H4 (cell line): ENCODE measurements around the gene EPB41. TPM values are rescaled to one million over a fixed set of nuclear protein-coding genes. Genes with fewer than 3 reads are reported as not detected.
"Not testable (repeated sequence)": the region's sequence is repeated elsewhere in the genome, so short reads cannot be mapped to it uniquely, and the experiment has no call there.

Source experiments
- DNase-seq: peaks from one replicate; pipeline ENCODE4 v3.0.0-alpha.2; 2015; ENCODE audit warnings: low spot score
- total RNA-seq: library from RNA; depleted of rRNA; stranded (reverse); fragments of >200 nt; shearing (Covaris generic); gene quantifications from 2 replicates; pipeline ENCODE4 v1.2.3, GENCODE V29; 2014

The EPB41 gene
- total RNA-seq, 1 experiment from 2014 or later, result 26.9 TPM

DNA sequence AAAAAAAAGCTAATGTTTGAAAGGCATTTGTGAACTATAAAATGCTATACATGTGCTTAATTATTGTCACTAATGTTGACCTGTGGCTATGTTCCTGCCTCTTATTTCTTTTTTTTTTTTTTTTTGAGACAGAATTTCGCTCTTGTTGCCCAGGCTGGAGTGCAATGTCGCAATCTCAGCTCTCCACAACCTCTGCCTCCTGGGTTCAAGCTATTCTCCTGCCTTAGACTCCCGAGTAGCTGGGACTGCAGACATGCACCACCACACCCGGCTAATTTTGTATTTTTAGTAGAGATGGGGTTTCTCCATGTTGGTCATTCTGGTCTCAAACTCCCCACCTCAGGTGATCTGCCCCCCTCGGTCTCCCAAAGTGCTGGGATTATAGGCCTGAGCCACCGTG is 193.7 kb downstream of the EPB41 start:
- DNase-seq, result not testable (repeated sequence)

DNA sequence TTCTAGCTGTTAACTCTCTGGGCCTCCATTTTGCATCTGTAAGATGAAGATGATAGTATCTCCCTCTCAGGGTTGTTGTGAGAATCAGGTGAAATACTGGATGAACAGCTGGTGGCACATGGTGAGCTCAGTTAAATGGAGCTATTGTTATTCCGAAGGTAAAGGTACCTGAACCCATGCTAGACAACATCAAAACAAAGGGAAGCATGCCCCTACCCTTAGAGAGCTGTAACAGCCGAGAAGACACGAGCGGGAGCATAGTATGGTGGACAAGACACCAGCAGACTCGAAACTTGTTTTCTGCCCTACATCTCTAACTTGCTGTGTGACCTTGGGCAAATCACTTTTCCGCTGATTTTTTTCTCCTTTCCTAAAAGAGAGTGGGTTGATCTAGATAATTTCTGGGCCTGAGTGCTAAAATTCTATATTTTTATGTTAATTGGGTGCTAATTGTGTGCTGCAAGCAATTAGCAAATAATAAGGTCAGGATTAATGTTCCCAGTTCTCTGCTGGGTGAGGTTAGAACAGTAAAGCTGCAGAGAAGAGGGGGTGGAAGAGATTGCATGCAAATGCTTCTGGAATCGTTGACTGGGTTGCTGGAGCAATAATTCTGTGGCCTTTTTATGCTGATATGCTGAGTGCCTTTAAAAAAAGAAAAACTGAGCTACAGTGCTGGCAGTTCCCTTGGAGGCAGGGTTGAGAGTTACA is 198.5 kb downstream of the EPB41 start:
- DNase-seq, result no peak

DNA sequence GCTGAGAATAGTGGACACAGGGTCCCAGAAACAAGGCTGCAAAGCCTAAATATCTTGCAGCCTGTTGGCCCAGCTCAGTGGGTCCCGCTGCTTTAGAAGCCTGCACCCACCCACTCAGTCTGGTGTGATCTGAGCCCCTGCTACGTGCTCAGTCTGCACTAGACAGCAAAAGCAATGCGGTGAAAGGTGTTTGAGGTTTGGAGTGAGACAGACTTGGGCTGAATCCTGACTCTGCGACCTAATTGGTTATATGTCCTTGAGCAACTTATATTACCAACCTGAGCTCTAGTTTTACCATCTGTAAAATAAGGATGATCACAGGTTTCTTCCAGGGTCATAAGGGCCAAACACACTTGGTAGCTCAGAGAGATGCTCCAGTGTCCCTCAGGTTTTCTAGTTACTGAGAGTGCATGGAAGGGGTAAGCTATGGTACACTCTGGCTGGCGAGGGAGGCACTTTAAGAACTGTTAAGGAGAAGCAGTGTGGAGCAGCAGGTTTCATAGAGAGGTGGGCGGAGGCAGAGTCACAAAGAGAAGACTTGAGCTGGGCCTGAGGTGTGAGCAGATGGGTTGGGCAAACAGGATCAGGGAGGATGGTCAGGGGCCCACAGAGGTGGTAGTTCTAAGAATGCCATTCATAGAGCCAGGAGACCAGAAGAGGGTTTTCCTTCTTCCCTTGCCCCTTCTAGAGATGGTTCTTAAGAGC is 199.2 kb downstream of the EPB41 start:
- DNase-seq, result no peak

DNA sequence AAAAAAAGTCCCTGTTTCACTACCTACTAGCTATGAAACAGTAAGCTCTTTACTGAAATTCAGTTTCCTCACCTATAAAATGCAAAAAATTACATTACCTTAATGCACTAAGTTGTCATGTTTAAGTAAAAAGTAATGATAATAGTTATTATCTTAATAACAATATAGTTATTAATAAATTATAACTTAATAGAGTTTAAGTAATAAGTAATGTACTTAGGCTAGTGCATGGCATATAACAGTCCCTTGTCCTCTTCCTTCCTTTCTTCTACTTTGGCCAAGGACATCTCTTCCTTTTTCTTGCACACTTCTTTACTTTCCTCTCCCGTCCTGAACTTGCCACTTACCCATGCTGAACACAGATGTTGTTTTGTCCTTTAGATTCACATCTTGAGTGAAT is 200.3 kb downstream of the EPB41 start:
- no peak for DNase-seq

DNA sequence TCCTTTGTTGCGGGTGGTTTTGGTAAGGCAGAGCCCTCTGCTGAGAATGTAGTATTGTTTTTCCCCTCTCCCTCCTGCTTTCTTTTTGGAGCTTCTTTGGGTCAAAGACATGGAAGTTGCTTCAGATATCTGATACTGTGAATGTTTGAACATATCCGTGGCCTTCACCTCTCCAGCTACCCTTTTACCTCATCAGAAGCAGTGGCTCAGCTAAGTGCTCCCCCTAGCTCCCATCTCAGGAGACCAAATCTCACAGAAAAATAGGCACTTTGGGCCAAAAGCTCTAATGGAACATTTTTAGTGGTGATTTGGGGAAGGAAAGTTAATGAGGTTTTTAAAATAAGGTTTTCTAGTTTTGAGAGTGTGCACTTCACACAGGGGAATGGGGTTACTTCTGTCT is 203.0 kb downstream of the EPB41 start:
- DNase-seq, result no peak

DNA sequence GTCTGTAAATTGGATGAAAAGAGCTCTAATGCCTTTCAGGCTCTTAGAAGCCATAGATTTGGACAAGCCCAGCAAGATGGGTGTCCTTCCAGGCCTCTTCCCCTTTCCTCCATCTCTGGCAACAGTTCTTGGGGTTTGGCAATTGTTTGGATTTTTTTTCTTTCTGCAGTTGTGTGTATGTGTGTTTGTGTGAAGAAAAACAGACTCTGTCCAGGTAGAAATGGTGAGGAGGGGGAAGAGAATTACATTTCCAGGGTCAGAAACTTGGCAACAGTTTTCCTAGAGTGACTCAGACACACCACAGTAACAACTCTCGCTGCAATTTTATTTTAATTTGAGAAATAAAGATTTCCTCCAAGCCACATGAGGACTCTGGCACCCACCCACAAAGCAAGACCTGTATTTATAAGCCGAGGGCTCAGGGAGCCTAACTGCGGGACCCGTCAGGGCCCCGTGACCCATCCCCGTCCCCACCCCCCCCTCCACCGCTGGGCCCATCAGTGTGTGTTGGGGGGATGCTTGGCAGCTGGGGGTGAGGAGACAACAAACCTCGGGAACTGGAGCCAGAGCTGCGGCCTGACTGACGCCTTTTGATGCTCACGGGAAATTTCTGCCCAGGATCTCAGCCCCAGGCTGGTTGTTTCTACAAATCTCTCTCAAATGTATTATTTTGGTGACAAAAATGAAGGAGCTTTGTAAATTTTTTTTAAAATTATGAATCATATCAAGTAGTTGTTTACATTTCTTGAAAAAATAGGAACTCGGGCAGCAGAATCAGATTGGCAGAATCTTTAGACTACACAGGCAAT is 205.0 kb downstream of the EPB41 start:
- no peak for DNase-seq

DNA sequence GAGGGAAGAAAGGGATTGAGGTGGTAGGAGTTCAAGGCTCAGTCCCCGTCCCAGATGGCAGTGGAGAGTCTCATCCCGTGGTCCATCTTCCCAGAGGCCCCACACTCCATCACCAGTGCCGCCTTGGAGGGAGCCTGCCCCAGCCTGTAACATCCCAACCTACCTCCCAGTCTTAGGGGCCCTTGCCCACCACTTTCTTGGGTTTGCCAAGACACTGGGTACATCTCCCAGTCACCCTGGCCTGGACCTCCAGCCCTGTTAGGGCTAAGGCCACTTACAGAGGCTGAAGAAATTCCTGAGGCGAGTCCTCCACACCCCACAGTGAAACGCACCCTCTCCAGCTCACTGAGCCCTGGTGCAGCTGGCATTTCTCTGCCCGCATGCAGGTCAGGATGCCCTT is 206.0 kb downstream of the EPB41 start:
- DNase-seq, result no peak

DNA sequence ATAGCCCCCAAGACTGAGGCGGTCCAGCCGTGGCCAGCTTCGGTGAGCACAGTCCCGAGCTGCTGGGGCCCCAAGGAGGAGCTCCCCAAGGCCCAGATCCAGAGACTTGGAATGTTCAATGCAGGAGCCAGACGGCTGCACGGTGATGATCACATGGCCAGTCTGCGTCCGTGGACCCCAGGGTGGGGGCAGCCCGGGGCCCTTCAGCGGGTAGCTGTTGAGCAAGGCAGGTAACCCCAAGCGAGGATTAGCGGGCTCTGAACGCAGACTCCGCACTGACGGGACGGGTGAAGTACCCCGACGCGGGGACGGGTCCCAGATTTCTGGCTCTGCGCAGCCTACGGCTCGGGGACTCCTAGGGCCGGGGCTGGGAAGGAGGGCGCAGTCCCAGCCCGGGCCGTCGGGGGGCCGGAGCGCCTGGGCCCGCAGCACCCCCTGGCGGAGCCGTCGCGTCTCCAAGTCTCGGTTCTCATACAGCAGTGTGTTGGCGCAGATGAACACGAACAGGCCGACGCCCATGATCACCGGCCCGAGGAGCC is 206.6 kb downstream of the EPB41 start:
- no peak for DNase-seq

DNA sequence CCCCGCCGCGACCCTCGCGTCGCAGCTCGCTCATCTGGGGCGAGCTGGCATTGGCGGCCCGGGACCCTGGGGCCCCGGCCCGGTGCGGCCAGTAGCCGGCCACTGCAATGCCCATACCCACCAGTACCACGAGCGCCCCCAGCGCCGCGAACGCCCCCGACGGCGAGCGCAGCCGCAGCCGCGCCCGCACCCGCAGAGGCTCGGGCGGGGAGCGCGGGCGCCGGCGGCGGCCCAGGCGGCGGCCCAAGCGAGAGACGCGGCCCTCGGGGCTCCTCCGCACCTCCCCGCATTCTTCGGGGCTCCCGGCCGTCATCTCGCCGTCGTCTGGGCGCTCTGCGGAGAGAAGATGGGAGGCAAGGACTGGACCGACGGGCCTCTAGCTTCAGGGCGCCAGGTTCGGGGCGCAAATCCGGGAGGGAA is 207.2 kb downstream of the EPB41 start:
- DNase-seq, result no peak

DNA sequence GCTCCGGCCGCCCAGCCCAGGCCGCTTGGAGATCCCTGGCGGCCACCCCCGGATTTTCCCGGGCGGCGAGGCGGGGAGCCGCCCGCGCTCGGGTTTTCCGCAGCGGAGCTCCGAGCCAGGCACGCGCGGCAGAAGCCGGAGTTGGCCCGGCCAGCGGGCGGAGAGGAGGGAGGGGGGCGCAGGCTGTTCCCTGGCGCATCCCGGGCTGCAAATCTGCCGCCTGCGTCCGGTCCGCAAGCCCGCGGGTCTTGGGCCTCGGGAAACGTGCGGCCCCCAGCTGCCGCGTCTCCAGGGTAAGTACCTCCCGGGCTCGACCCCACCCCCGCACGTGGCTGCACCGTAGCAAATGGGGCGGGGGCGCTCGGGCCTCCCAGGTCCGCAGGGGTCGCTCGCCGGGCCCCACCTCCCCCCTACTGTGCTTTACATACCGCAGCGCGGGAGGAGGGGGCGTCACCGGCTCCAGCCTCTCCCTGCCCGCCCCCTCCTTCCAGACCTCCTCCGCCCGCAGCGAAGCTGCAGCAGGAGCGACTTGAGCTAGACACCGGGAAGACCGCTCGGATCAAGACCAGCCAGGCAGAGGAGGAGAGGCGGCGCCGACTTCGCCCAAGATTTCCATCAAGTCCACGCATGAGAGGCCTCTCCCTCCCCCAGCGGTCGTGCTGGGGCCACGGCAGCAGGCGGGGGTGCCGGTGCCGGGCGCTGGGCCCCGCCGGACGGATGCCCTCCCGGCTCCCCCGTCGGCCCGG is 207.7 kb downstream of the EPB41 start:
- DNase-seq, result no peak

DNA sequence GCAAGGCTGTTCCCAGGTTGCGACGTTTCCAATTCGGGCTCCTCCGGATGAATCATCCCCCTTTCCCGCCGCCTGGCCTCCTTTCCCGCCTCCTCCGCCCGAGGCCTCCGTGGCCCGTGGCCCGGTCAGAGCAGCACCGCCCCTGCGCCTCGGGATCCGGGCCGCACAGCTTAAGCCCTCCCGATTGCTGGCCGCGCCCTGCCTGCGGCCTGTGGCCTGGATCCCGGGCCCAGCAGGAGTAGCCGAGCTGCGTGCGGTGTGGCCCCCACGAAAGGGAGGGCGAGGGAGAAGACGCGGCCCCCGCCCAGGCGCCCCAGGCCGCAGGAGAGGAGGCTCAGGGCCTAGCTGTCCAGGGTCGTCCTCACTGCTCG is 208.3 kb downstream of the EPB41 start:
- DNase-seq, result no peak

DNA sequence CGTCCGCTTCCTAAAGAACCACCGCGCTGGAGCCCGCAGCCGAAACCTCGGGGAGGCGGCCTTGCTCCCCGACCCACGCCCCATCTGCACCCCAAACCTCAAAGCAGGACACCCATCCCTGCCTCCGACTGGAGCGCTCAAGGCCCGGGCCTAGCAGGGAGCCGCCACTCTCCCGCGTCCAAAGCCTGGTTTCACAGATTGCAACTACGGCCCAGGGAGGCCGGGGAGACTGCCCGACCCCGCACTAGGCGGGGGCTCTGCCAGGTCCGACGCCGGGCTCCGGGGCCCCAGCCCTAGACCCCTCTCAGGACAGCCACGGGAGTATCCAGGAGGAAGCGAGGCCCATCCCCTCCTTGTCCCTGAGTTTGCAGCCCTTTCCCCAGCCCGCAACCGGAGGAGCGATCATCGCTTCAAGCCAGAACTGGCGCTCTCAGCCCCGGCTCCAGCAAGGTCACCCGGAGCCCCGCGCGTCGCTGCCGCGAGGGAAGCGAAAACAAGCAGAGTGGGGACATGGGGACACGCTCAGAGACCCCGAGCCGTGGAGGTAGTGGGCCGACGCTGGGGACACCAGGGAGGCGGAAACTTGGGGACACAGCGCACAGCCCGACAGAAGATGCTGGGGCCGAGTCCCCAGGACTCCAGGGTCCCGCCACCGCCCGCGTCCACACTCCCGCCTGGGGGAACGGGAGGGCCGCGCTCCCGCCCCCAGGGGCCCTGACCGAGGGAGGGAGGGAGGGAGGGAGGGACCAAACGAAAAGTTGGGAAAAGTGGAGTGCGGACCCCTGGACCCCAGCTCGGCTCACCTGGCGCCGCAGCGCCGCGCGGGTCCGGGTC is 208.9 kb downstream of the EPB41 start:
- DNase-seq, result no peak

DNA sequence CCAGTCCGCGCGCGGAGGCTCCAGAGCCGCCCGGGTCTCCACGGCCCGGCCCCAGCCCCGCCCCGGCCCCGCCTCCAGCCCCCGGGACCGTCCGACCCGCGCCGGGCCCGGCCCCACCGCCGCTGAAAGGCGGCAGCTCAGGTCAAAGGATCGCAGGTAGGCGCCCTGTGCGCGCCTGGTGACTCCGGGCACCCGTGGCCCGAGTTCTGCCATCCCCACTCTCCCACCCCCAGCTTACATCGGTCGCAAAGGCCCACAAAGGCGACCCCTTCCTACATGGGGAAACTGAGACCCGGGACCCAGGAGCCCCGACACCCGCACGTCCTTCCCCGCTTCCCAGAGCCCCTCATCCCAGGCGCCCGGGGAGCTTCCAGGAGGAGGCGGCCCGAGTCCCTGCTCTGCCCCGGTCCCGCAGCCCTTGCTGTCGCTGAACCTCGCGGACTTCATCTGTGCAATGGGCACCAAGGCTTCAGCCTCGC is 209.6 kb downstream of the EPB41 start, which contains the start of gene TMEM200B:
TSS of gene TMEM200B (minus strand) at position 17 of the 479 bp plus-strand sequence. CDS start 2,075 bp downstream, outside the sequence.
- no peak for DNase-seq

DNA sequence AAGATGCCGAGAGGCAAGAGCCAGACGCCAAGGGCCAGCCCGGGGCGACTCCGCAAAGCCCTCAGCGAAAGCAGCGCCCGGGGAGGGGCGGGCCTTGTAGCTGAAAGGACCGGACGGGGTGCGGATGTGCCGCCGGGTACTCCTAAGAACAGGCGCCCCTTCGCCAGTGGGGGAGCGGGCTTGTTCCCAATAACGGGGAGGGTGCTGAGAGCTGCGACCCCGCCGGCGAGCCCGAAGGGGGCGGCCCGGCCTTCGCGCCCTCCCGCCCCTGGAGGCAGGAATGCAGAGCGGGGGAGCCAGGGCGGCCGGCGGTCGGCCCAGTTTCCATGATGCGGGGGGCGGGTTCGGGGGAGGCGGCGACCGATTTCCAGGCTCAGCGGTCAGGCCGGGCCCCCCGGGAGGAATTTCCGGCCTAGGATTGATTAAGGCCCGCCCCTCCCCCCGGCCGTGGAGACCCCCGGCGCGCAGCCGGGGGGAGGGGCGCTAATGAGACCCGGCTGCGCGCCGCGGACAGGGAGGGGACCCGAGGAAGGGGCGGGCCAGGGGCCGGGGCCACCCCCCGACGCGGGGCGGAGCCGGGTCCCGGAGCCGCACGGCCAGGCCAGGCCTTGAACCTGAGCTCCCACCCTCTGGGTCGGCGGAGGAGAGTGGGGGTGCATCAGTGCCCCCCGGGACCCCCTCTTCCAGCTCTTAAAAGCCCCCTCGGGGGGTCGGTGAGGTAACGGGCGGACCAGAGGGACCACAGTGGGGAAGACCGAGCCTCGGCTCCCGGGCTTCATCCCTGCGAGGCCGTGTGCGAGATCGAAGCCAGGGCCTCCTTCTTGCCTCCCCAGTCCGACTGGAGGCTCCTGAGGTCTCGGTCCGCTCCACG is 210.2 kb downstream of the EPB41 start:
- DNase-seq, result no peak

DNA sequence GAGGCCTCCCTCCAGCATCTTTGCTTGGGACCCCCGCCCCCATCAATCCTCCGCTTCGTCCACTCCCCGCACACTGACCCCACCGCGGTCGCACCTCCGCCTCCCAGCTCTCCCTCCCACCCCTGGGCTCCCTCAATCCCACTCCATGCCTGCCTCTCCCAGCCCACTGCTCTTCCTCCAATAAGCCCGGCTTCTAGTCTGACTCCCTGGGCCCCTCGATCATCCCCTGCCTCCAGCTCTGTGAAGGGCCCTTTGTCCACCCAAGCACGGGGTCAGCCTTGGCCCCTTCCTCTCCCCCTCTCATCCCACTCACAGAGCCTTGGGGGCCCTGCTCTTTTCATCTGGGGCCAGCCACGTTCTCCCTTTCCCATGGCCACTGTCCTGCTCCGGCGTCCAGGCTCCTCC is 210.9 kb downstream of the EPB41 start:
- DNase-seq, result no peak

DNA sequence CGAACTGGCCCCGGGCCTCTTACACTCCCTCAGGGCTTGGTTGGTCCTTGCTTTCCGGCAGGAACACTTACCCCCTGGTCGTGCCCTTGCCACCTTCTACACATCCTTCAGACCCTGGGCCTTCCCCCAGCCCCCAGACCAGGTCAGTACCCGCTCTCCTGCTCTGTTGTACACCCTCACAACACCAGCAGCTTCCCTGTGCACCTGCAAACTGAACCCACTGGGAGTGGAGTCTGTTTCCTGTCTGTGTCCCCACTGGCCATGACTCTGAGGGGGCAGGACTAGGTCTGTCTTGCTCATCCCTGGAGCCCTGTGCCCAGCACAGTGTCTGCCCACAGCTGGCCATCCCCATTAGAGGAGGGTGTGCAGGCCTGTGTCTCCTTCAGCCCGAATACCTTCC is 211.4 kb downstream of the EPB41 start:
- no peak for DNase-seq

DNA sequence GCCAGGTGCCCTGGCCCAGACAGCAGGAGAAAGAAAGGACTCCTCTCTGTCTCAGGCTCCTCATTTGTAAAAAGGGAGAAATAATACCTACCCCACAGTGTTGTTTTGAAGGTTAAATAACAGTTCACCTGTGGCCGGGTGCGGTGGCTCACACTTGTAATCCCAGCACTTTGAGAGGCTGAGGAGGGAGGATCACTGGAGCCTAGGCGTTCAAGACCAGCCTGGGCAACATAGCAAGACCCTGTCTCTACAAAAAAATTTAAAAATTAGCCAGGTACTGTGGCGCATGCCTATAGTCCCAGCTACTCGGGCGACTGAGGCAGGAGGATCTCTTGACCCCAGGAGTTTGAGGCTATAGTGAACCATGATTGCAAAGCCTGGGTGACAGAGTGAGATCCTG is 211.8 kb downstream of the EPB41 start:
- no peak for DNase-seq

DNA sequence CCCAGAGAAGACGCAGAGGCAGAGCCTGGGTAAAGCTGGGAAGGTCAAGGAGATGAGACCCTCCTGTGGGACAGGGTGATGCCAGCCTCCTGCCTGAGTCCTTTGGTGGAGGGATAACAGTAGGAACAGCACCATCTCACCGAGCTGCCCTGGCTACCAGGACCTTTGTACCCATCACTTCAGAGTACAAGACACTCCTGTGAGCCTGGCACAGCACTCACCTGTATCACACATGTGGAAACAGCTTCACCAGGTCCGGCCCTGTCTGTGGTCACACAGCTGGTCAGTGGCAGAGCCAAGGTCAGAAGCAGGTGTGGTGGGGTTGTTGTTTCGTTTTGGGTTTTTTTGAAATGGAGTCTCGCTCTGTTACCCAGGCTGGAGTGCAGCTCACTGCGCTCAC is 214.4 kb downstream of the EPB41 start:
- no peak for DNase-seq

DNA sequence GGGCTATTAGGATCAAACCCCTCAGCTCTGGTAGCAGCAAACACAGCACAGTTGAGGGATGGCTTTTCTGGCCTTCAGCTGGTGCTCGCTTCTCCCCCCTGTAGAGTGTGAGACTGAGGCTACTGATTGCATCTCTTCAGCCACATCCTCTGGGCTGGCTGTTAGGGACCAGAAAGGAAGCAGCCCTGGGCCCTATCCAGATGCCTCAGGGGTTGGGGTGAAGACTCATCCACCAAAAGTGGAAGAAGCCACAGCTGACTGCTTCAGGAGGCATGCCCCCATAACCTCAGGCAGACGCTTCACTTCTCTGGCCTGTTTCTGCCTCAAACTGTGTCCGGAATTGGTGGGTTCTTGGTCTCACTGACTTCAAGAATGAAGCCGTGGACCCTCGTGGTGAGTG is 215.5 kb downstream of the EPB41 start:
- no peak for DNase-seq

DNA sequence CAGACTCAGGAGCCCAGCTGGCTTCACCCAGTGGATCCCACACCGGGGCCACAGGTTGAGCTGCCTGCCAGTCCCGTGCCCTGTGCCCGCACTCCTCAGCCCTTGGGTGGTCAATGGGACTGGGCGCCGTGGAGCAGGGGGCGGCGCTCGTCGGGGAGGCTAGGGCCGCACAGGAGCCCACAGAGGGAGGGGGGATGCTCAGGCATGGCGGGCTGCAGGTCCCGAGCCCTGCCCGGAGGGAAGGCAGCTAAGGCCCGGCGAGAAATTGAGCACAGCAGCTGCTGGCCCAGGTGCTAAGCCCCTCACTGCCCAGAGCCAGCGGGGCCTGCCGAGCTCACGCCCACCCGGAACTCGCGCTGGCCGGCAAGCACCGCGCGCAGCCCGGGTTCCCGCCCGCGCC is 216.7 kb downstream of the EPB41 start:
- DNase-seq, result not testable (repeated sequence)
